HL-60 (cell line): ENCODE data around the gene FREM1.

Experiments used
- DNase-seq, 2 experiments: peaks; one replicate each; pipeline ENCODE4 v3.0.0-alpha.2; 2010 to 2020; ENCODE audit warnings: low read depth in 1 of 2, low spot score in 1 of 2
- H3K27ac ChIP-seq: fragments of 250-450 bp; sonication (Bioruptor Pico); replicated peaks from 2 replicates; pipeline ENCODE4 v1.5.1; 2020; ENCODE audit warnings: mild to moderate bottlenecking, moderate library complexity
- H3K27me3 ChIP-seq: fragments of 250-450 bp; sonication (Bioruptor Pico); 2 replicates; pipeline ENCODE4 v1.5.1; 2021; ENCODE audit warnings: mild to moderate bottlenecking, moderate library complexity; ENCODE audit not compliant: insufficient read depth, poor library complexity, severe bottlenecking
- H3K4me3 ChIP-seq: replicated peaks from 2 replicates; pipeline ENCODE4 v1.5.1; 2011; ENCODE audit warnings: mild to moderate bottlenecking, control low read depth, low read length; ENCODE audit not compliant: insufficient read depth
- GABPA ChIP-seq: IDR thresholded peaks from 2 replicates; pipeline ENCODE4 v1.6.1; 2012; ENCODE audit warnings: low read depth
- POLR2AphosphoS5 ChIP-seq: IDR thresholded peaks from 2 replicates; pipeline ENCODE4 v1.6.1; 2012; ENCODE audit warnings: low read depth
- SPI1 ChIP-seq: IDR thresholded peaks from 2 replicates; pipeline ENCODE4 v1.6.1; 2012; ENCODE audit warnings: low read depth, mild to moderate bottlenecking, borderline replicate concordance
- TF ChIP-seq, protein P1 (sequence below): IDR thresholded peaks from 2 replicates; pipeline ENCODE4 v1.6.1; 2012; ENCODE audit warnings: low read depth; ENCODE audit not compliant: insufficient replicate concordance
- TF ChIP-seq, protein P2 (sequence below): IDR thresholded peaks from one replicate; pipeline ENCODE4 v1.5.1; 2011; ENCODE audit warnings: low read length, control low read depth, inconsistent platforms; ENCODE audit not compliant: insufficient read depth

Gene FREM1

DNA sequence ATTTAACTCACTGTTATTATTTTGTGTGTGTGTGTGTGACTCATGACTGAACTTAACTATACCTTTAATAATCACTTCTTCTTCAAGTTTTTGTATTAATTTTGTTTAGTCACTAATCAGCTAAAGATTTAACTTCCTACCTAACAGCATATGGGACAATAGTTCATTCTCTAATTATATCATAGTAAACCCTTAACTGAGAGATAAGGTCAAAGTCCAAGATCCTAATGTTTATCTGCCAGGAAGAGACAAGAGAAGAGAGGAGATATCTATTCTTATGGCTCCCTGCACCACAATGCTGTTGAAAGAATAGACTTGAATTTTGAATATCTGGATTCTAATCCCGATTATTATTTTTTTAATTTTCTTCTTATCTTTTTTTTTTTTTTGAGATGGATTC is 28.1 kb downstream of the FREM1 start:
- H3K27ac ChIP-seq: no peak overlapping the region
- H3K4me3 ChIP-seq: no peak overlapping the region
- no peaks in the 10 kb centered on the region for H3K27me3 ChIP-seq
- TF ChIP-seq, protein P1, sequence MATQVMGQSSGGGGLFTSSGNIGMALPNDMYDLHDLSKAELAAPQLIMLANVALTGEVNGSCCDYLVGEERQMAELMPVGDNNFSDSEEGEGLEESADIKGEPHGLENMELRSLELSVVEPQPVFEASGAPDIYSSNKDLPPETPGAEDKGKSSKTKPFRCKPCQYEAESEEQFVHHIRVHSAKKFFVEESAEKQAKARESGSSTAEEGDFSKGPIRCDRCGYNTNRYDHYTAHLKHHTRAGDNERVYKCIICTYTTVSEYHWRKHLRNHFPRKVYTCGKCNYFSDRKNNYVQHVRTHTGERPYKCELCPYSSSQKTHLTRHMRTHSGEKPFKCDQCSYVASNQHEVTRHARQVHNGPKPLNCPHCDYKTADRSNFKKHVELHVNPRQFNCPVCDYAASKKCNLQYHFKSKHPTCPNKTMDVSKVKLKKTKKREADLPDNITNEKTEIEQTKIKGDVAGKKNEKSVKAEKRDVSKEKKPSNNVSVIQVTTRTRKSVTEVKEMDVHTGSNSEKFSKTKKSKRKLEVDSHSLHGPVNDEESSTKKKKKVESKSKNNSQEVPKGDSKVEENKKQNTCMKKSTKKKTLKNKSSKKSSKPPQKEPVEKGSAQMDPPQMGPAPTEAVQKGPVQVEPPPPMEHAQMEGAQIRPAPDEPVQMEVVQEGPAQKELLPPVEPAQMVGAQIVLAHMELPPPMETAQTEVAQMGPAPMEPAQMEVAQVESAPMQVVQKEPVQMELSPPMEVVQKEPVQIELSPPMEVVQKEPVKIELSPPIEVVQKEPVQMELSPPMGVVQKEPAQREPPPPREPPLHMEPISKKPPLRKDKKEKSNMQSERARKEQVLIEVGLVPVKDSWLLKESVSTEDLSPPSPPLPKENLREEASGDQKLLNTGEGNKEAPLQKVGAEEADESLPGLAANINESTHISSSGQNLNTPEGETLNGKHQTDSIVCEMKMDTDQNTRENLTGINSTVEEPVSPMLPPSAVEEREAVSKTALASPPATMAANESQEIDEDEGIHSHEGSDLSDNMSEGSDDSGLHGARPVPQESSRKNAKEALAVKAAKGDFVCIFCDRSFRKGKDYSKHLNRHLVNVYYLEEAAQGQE: no peak
- TF ChIP-seq SPI1: no peak
- no peak for TF ChIP-seq GABPA
- TF ChIP-seq, protein P2, sequence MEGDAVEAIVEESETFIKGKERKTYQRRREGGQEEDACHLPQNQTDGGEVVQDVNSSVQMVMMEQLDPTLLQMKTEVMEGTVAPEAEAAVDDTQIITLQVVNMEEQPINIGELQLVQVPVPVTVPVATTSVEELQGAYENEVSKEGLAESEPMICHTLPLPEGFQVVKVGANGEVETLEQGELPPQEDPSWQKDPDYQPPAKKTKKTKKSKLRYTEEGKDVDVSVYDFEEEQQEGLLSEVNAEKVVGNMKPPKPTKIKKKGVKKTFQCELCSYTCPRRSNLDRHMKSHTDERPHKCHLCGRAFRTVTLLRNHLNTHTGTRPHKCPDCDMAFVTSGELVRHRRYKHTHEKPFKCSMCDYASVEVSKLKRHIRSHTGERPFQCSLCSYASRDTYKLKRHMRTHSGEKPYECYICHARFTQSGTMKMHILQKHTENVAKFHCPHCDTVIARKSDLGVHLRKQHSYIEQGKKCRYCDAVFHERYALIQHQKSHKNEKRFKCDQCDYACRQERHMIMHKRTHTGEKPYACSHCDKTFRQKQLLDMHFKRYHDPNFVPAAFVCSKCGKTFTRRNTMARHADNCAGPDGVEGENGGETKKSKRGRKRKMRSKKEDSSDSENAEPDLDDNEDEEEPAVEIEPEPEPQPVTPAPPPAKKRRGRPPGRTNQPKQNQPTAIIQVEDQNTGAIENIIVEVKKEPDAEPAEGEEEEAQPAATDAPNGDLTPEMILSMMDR: no peak
- TF ChIP-seq POLR2AphosphoS5: no peak
- no peak for DNase-seq

DNA sequence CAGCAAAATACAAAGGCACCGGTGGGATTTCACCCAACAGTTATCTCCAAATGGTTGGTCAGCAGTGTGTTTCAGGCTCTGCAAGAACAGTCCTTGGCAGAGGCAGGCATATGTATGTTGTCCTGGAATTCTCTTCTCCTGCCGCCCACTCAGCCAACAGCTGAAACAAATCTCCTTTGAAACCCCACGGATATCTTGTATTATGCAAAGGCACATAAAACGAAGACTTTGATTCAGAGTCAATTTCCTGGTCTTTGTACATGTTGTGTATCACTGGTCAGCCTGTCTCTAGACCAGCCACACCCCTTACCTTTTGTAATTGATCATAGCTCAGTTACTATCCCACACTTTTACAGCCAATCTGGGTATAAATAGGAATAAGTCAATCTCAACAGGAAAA is 29.2 kb downstream of the FREM1 start:
- no peak for DNase-seq
- TF ChIP-seq, protein P1: no peak
- TF ChIP-seq SPI1: no peak
- TF ChIP-seq POLR2AphosphoS5: no peak
- TF ChIP-seq, protein P2: no peak
- no peak for TF ChIP-seq GABPA
- no peak overlapping the region for H3K27ac ChIP-seq

DNA sequence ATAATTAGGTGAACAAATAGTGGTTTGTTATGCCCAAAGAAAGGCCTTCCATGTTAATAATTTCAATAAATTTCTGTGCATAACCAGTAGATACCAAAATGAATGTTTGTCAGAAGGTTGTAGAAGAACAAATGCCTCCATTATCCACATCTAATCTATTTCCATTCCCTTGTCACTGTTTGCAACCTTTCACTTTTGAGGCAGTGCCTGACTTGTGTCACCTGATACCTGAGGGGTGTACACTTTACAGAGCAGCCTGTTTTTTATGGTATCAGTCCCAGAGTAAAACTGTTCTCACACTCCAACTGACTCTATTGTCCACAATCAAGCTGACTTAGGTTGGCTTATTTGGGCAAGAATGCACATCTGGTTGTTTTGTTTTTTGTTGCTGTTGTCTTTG is 40.1 kb downstream of the FREM1 start:
- TF ChIP-seq POLR2AphosphoS5: no peak
- TF ChIP-seq, protein P2: no peak
- TF ChIP-seq, protein P1: no peak
- no peak for TF ChIP-seq SPI1
- TF ChIP-seq GABPA: no peak
- H3K27me3 ChIP-seq: no peaks in the 10 kb centered on the region
- no peak for DNase-seq
- no peak overlapping the region for H3K4me3 ChIP-seq
- no peak overlapping the region for H3K27ac ChIP-seq

More for the DNA sequence above, 29.2 kb downstream of the FREM1 start:
- H3K27me3 ChIP-seq: no peaks in the 10 kb centered on the region
- H3K4me3 ChIP-seq: no peak overlapping the region
